ENCODE data around the gene ROR2.

ROR2 gene

GRCh38 chr9:91903126-91903911, 46.7 kb downstream of the ROR2 start:
- no peak for TF ChIP-seq Cebpa-rat (IDR thresholded peaks at IDR 0.05)
- no peaks in the 10 kb centered on the region for H4K20me1 ChIP-seq
- H3K36me3 ChIP-seq = no peaks in the 10 kb centered on the region
- no peaks in the 10 kb centered on the region for H3K9me3 ChIP-seq
- H3K9ac ChIP-seq = no peak overlapping the region
- H3K4me1 ChIP-seq = peaks cover 94% of the 10 kb centered on the region
- no peak overlapping the region for H3K27ac ChIP-seq
- no peak overlapping the region for H3K4me3 ChIP-seq
- peak overlapping the region; percentile 36 for H3K4me2 ChIP-seq
- no peaks in the 10 kb centered on the region for H3K27me3 ChIP-seq

DNA sequence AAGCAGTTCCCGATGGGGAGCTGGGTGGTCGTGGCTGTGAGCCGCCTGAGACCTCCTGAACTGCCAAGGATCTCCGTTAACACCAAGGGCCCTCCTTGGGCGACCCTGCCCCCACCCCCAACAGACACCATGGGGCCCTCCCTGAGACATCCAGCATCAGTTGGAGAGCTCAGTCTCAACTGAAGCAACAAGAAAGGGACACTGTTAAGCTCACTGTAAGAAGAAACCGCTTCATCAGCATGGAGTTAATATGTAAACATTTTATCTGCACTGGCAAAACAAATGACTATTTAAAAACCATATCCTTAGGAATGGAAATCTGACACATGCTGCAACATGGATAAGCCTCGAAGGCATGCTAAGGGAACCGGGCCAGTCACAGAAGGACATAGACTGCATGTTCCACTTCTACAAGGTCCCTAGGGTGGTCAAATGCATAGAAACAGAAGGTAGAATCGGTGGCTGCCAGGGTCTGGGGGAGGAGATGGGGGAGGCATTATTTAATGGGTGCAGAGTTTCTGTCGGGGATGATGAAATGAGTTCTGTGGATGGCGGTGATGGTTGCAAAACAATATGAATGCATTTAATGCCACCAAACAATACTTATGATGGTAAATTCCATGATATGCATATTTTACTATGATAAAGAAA, 47.4 kb downstream of the ROR2 start:
- Histone ChIP-seq H3K36me3 (no peaks in the 10 kb centered on the region), H3K4me3 (no peak overlapping the region), H4K20me1 (no peaks in the 10 kb centered on the region), H3K9ac (no peak overlapping the region), H3K27ac (no peak overlapping the region), H3K9me3 (no peaks in the 10 kb centered on the region), H3K4me2 (0 out of 2 replicates have a peak overlapping the region, but pooled peaks have one; percentile 1), H3K4me1 (peaks cover 94% of the 10 kb centered on the region), H3K27me3 (no peaks in the 10 kb centered on the region)
- TF ChIP-seq Cebpa-rat (IDR thresholded peaks at IDR 0.05) = no peak

DNA sequence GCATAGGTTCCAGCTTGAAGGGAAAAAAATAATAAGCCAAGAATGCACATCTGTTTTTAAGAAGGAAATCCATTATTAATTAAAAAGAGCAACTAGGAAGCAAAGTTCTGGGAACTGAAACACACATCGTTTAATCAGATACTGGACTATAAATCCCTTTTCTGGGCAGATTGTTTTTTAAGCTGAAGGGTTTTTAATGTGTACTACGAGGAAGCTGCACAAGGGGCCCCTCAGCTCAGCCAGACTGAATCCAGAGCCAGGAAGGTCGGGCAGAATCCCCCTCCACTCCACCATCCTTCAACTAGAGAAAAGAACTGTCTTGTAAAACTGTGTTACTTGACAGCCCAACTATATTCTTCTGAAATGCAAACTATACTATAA, 49.2 kb downstream of the ROR2 start:
- TF ChIP-seq Cebpa-rat (IDR thresholded peaks at IDR 0.05) = no peak
- Histone ChIP-seq H3K9ac (no peak overlapping the region), H3K27me3 (no peaks in the 10 kb centered on the region), H3K27ac (0 out of 2 replicates have a peak overlapping the region, but pooled peaks have one; percentile 38), H3K4me1 (peaks cover 95% of the 10 kb centered on the region), H3K36me3 (no peaks in the 10 kb centered on the region), H3K4me3 (no peak overlapping the region), H3K4me2 (peak overlapping the region; percentile 78), H3K9me3 (no peaks in the 10 kb centered on the region), H4K20me1 (no peaks in the 10 kb centered on the region)

GRCh38 chr9:91900055-91900796, 49.8 kb downstream of the ROR2 start:
- Histone ChIP-seq H3K4me2 (peak overlapping the region; percentile 78), H3K36me3 (no peaks in the 10 kb centered on the region), H4K20me1 (no peaks in the 10 kb centered on the region), H3K9me3 (no peaks in the 10 kb centered on the region), H3K9ac (no peak overlapping the region), H3K27ac (peak overlapping the region; percentile 30; the same call in 1 of the 2 replicates), H3K27me3 (no peaks in the 10 kb centered on the region), H3K4me3 (no peak overlapping the region), H3K4me1 (peaks cover 89% of the 10 kb centered on the region)
- TF ChIP-seq Cebpa-rat (IDR thresholded peaks at IDR 0.05) = no peak

- Histone ChIP-seq H3K4me1 (peaks cover 86% of the 10 kb centered on the region), H3K4me3 (no peak overlapping the region), H3K36me3 (no peaks in the 10 kb centered on the region), H3K27ac (no peak overlapping the region), H4K20me1 (no peaks in the 10 kb centered on the region), H3K9me3 (no peaks in the 10 kb centered on the region), H3K27me3 (no peaks in the 10 kb centered on the region), H3K4me2 (peak overlapping the region; percentile 78), H3K9ac (no peak overlapping the region)
- no peak for TF ChIP-seq Cebpa-rat (IDR thresholded peaks at IDR 0.05)
These were observed 50.4 kb downstream of the ROR2 start for GRCh38 chr9:91899594-91899993.

DNA sequence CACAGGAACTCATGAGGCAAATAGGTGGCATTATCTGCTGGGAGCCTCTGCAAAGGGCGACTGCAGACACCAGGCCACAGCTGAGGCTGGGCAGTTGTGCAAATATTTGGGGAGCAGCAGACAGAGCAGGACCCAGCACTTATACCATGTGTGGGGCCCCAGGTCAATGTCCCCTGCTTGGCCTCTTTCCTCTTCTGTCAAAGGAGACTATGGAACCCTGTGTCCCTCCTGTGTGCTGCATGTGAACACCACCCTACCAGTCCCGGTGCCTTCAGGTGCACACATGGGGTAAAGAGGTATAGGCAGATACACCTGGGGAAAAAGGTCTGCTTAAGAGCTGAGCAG, 50.8 kb downstream of the ROR2 start:
- no peak overlapping the region for H3K9ac ChIP-seq
- peak overlapping the region; percentile 78 for H3K4me2 ChIP-seq
- H3K27me3 ChIP-seq = no peaks in the 10 kb centered on the region
- H3K4me1 ChIP-seq = peaks cover 82% of the 10 kb centered on the region
- H3K4me3 ChIP-seq = no peak overlapping the region
- no peaks in the 10 kb centered on the region for H4K20me1 ChIP-seq
- H3K9me3 ChIP-seq = no peaks in the 10 kb centered on the region
- peak overlapping the region; percentile 15; the same call in 1 of the 2 replicates for H3K27ac ChIP-seq
- no peak for TF ChIP-seq Cebpa-rat (IDR thresholded peaks at IDR 0.05)
- H3K36me3 ChIP-seq = no peaks in the 10 kb centered on the region

GRCh38 chr9:91898451-91899218, 51.4 kb downstream of the ROR2 start:
- Histone ChIP-seq H4K20me1 (no peaks in the 10 kb centered on the region), H3K4me2 (peak overlapping the region; percentile 78), H3K27ac (peak overlapping the region; percentile 31; the same call in 1 of the 2 replicates), H3K4me3 (no peak overlapping the region), H3K9me3 (no peaks in the 10 kb centered on the region), H3K4me1 (peaks cover 76% of the 10 kb centered on the region), H3K9ac (no peak overlapping the region), H3K27me3 (no peaks in the 10 kb centered on the region), H3K36me3 (no peaks in the 10 kb centered on the region)
- TF ChIP-seq Cebpa-rat (IDR thresholded peaks at IDR 0.05) = no peak

DNA sequence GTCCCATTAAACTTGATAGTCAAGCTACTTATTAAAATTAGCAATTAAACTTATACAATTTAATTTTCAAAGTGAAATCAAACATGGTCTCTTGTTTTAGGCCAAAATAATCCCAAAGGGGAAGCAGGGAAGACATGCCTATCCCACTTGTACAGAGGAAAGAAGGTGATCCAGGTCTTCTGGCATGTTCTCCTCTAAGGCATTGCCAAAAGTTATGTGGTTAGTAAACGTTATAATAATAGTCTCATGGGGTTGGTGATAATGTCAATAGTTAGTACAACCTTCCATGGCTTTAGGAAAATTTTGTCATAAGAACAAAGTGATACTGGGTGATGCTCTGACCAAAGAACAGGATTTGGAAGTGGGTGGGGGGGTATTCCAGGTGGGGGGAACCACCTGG, 52.8 kb downstream of the ROR2 start:
- H3K4me2 ChIP-seq = peak overlapping the region; percentile 78
- no peaks in the 10 kb centered on the region for H3K27me3 ChIP-seq
- H3K4me1 ChIP-seq = peaks cover 63% of the 10 kb centered on the region
- H4K20me1 ChIP-seq = no peaks in the 10 kb centered on the region
- no peak overlapping the region; the same call in 1 of the 2 replicates for H3K9ac ChIP-seq
- H3K4me3 ChIP-seq = no peak overlapping the region
- no peak for TF ChIP-seq Cebpa-rat (IDR thresholded peaks at IDR 0.05)
- peak overlapping the region; percentile 54 for H3K27ac ChIP-seq
- no peaks in the 10 kb centered on the region for H3K9me3 ChIP-seq
- no peaks in the 10 kb centered on the region for H3K36me3 ChIP-seq

GRCh38 chr9:91896513-91897121, 53.4 kb downstream of the ROR2 start:
- peak overlapping the region; percentile 78 for H3K4me2 ChIP-seq
- H3K4me1 ChIP-seq = peaks cover 58% of the 10 kb centered on the region
- H3K9ac ChIP-seq = no peak overlapping the region; the same call in 1 of the 2 replicates
- H3K27ac ChIP-seq = peak overlapping the region; percentile 54
- no peaks in the 10 kb centered on the region for H4K20me1 ChIP-seq
- H3K4me3 ChIP-seq = no peak overlapping the region
- H3K27me3 ChIP-seq = no peaks in the 10 kb centered on the region
- no peak for TF ChIP-seq Cebpa-rat (IDR thresholded peaks at IDR 0.05)
- H3K36me3 ChIP-seq = no peaks in the 10 kb centered on the region
- no peaks in the 10 kb centered on the region for H3K9me3 ChIP-seq

Data from BLaER1 (cell line).